ENCODE results near the gene FOXO3. TPM values are rescaled to one million over a fixed set of nuclear protein-coding genes. Genes with fewer than 3 reads are reported as not detected.

The FOXO3 gene
- total and polyA plus RNA-seq, 2 of the 13 experiments (the other 11 are each of a cell fraction or from before 2014, with no cell fraction given) = 16.0 to 22.5 TPM

DNA sequence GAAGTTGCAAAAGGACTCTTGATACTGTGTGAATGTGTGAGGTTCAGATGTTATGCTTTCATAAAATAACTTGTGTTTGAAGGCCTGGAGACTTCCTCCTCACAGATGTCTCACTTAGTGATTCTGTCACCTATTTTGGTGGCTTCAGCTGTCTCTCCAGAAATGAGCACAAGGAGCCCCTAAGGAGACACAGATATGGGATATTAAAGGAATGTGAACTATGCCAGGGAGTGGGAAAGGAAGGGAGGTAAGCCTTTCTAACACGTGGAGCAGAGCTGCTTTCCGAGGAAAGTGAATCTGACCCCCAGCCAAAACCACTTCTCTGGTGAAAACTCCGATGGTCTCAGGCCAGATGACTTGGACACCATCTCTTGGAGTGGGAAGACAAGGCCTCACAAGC, 10.5 kb upstream of the FOXO3 start:
- 46% methylated on average over 3 of the region's 3 CpGs for WGBS (ENCODE audit: low lambda C conversion rate)
- TF ChIP-seq FOXP1 (IDR thresholded peaks at IDR 0.05) = no peak
- no peak for TF ChIP-seq FOXP1 (CRISPR knock-in tag; IDR thresholded peaks at IDR 0.05)
- TF ChIP-seq, protein P1, sequence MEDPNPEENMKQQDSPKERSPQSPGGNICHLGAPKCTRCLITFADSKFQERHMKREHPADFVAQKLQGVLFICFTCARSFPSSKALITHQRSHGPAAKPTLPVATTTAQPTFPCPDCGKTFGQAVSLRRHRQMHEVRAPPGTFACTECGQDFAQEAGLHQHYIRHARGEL (CRISPR knock-in tag; IDR thresholded peaks at IDR 0.05) = no peak
- TF ChIP-seq, protein P2, sequence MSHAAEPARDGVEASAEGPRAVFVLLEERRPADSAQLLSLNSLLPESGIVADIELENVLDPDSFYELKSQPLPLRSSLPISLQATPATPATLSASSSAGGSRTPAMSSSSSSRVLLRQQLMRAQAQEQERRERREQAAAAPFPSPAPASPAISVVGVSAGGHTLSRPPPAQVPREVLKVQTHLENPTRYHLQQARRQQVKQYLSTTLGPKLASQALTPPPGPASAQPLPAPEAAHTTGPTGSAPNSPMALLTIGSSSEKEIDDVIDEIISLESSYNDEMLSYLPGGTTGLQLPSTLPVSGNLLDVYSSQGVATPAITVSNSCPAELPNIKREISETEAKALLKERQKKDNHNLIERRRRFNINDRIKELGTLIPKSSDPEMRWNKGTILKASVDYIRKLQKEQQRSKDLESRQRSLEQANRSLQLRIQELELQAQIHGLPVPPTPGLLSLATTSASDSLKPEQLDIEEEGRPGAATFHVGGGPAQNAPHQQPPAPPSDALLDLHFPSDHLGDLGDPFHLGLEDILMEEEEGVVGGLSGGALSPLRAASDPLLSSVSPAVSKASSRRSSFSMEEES (CRISPR knock-in tag; IDR thresholded peaks at IDR 0.05) = no peak
- no peak for TF ChIP-seq TCF12 (IDR thresholded peaks at IDR 0.05)
- TF ChIP-seq TCF12 (CRISPR knock-in tag; IDR thresholded peaks at IDR 0.05) = no peak
- TF ChIP-seq HMG20A (CRISPR knock-in tag; IDR thresholded peaks at IDR 0.05; ENCODE audit: borderline replicate concordance) = no peak
- TF ChIP-seq U2AF1 (optimal IDR thresholded peaks at IDR 0.05; ENCODE audit: low read depth, low read length) = no peak
- TF ChIP-seq ZNF224 (CRISPR knock-in tag; IDR thresholded peaks at IDR 0.05) = no peak
- TF ChIP-seq, protein P3, sequence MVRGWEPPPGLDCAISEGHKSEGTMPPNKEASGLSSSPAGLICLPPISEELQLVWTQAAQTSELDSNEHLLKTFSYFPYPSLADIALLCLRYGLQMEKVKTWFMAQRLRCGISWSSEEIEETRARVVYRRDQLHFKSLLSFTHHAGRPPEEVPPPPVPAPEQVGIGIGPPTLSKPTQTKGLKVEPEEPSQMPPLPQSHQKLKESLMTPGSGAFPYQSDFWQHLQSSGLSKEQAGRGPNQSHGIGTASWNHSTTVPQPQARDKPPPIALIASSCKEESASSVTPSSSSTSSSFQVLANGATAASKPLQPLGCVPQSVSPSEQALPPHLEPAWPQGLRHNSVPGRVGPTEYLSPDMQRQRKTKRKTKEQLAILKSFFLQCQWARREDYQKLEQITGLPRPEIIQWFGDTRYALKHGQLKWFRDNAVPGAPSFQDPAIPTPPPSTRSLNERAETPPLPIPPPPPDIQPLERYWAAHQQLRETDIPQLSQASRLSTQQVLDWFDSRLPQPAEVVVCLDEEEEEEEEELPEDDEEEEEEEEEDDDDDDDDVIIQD (CRISPR knock-in tag; IDR thresholded peaks at IDR 0.05; ENCODE audit: low read depth) = no peak
- TF ChIP-seq, protein P4, sequence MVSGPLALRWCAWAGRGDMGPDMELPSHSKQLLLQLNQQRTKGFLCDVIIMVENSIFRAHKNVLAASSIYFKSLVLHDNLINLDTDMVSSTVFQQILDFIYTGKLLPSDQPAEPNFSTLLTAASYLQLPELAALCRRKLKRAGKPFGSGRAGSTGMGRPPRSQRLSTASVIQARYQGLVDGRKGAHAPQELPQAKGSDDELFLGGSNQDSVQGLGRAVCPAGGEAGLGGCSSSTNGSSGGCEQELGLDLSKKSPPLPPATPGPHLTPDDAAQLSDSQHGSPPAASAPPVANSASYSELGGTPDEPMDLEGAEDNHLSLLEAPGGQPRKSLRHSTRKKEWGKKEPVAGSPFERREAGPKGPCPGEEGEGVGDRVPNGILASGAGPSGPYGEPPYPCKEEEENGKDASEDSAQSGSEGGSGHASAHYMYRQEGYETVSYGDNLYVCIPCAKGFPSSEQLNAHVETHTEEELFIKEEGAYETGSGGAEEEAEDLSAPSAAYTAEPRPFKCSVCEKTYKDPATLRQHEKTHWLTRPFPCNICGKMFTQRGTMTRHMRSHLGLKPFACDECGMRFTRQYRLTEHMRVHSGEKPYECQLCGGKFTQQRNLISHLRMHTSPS (CRISPR knock-in tag; IDR thresholded peaks at IDR 0.05; ENCODE audit: low read depth) = no peak
- TF ChIP-seq, protein P5, sequence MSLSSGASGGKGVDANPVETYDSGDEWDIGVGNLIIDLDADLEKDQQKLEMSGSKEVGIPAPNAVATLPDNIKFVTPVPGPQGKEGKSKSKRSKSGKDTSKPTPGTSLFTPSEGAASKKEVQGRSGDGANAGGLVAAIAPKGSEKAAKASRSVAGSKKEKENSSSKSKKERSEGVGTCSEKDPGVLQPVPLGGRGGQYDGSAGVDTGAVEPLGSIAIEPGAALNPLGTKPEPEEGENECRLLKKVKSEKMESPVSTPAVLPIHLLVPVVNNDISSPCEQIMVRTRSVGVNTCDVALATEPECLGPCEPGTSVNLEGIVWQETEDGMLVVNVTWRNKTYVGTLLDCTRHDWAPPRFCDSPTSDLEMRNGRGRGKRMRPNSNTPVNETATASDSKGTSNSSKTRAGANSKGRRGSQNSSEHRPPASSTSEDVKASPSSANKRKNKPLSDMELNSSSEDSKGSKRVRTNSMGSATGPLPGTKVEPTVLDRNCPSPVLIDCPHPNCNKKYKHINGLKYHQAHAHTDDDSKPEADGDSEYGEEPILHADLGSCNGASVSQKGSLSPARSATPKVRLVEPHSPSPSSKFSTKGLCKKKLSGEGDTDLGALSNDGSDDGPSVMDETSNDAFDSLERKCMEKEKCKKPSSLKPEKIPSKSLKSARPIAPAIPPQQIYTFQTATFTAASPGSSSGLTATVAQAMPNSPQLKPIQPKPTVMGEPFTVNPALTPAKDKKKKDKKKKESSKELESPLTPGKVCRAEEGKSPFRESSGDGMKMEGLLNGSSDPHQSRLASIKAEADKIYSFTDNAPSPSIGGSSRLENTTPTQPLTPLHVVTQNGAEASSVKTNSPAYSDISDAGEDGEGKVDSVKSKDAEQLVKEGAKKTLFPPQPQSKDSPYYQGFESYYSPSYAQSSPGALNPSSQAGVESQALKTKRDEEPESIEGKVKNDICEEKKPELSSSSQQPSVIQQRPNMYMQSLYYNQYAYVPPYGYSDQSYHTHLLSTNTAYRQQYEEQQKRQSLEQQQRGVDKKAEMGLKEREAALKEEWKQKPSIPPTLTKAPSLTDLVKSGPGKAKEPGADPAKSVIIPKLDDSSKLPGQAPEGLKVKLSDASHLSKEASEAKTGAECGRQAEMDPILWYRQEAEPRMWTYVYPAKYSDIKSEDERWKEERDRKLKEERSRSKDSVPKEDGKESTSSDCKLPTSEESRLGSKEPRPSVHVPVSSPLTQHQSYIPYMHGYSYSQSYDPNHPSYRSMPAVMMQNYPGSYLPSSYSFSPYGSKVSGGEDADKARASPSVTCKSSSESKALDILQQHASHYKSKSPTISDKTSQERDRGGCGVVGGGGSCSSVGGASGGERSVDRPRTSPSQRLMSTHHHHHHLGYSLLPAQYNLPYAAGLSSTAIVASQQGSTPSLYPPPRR (CRISPR knock-in tag; IDR thresholded peaks at IDR 0.05; ENCODE audit: borderline replicate concordance) = no peak
- TF ChIP-seq, protein P6, sequence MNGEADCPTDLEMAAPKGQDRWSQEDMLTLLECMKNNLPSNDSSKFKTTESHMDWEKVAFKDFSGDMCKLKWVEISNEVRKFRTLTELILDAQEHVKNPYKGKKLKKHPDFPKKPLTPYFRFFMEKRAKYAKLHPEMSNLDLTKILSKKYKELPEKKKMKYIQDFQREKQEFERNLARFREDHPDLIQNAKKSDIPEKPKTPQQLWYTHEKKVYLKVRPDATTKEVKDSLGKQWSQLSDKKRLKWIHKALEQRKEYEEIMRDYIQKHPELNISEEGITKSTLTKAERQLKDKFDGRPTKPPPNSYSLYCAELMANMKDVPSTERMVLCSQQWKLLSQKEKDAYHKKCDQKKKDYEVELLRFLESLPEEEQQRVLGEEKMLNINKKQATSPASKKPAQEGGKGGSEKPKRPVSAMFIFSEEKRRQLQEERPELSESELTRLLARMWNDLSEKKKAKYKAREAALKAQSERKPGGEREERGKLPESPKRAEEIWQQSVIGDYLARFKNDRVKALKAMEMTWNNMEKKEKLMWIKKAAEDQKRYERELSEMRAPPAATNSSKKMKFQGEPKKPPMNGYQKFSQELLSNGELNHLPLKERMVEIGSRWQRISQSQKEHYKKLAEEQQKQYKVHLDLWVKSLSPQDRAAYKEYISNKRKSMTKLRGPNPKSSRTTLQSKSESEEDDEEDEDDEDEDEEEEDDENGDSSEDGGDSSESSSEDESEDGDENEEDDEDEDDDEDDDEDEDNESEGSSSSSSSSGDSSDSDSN (CRISPR knock-in tag; IDR thresholded peaks at IDR 0.05) = no peak
- no peak for TF ChIP-seq ZMYM3 (CRISPR knock-in tag; IDR thresholded peaks at IDR 0.05)

More for the DNA sequence above, 10.5 kb upstream of the FOXO3 start:
- no peak overlapping the region for H3K4me2 ChIP-seq (ENCODE audit: low read depth, low read length)
- ChIA-PET CTCF (ENCODE audit: low intra/inter-chr PET ratio, low total read pairs) (no interaction called here), POLR2A (no interaction called here)
- no peak for ATAC-seq
- DNase-seq (ENCODE audit: low spot score) = no peak
- FAIRE-seq = no peak
- no peaks in the 10 kb centered on the region for H4K20me1 ChIP-seq (ENCODE audit: insufficient read depth, low read length)
- no TSS peak for BruUV-seq (replicated peaks)
- no peaks in the 10 kb centered on the region for H3K27me3 ChIP-seq (ENCODE audit: control insufficient read depth in 1 of 2, insufficient read depth in 2 of 2, low read length in 2 of 2)
- H2AFZ ChIP-seq (ENCODE audit: low read length) = no peak overlapping the region
- no peak overlapping the region for H3K9ac ChIP-seq (ENCODE audit: insufficient read depth, low read depth, low read length)
- in situ Hi-C loops (cut with HindIII; ENCODE audit: extremely low pct_ligation_motif_present, low pct_unique_long_range_greater_than_20kb) (no loop called here), intact Hi-C loops (cut with micrococcal nuclease; ENCODE audit: unreplicated experiment) (no loop called here)
- no peak overlapping the region for H3K4me3 ChIP-seq (replicated peaks in 1 of 3; ENCODE audit: insufficient read depth in 1 of 3, low read depth in 2 of 3, low read length in 3 of 3)
- no peaks in the 10 kb centered on the region for H3K36me3 ChIP-seq (replicated peaks in 1 of 2; ENCODE audit: control insufficient read depth in 1 of 2, insufficient read depth in 2 of 2, low read length in 2 of 2)
- no peaks in the 10 kb centered on the region for H3K9me3 ChIP-seq (ENCODE audit: low read length)
- peaks cover 12% of the 10 kb centered on the region; the same call in 1 of the 2 replicates for H3K4me1 ChIP-seq (ENCODE audit: insufficient read depth, low read length)
- H3K79me2 ChIP-seq (ENCODE audit: insufficient read depth, low read length) = no peaks in the 10 kb centered on the region
- no peak overlapping the region for H3K27ac ChIP-seq (ENCODE audit: extremely low read length, insufficient read depth, low read length)
